Stimulated activated CD4-positive, alpha-beta T cell treated with anti-CD3 and anti-CD28 coated beads, Interleukin-2, amount 100 ng/mL, for 4 hours (primary cell): Measurements from ENCODE around the gene NMUR2.

Source experiments
- DNase-seq: peaks from one replicate; pipeline ENCODE4 v3.0.0-alpha.2; 2020; ENCODE audit warnings: low read depth

The NMUR2 gene

GRCh38 chr5:152369298-152369697 is 35.8 kb downstream of the NMUR2 start:
- no peak for DNase-seq

DNA sequence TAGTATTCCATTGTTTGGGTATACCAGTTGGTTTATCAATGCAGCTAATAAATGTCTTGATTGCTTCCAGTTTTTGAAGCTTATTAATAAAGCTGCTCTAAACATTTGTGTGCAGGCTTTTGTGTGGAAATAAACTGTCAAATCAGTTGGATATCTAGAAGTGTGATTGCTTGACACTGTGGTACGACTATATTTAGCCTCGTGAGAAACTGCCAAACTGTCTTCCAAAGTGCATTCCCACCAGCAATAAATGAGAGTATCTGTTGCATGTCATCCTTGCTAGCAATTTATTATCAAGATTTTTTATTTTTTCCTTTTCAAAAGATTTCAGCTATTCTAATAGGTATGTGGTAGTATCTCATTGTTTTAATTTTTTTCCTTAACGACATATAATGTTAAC is 37.5 kb downstream of the NMUR2 start:
- DNase-seq: no peak

DNA sequence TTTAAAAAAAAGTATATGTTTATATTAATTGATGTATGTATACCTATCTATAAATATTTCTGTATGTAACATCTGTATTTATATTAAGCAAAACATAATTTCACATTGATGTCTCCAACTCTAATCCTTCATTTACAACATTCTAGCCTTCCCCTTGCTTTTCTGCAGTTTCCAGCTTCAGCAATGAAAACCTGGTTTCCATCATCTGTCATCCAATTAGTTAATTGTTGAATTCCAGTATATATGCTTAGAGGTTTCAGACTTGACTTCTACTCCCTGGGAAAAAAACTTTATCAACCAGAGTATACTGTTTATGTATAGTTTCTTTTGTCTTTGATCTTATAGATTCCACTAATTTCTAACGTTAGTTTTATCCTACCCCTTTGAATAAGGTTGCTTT is 38.4 kb downstream of the NMUR2 start:
- DNase-seq: no peak

DNA sequence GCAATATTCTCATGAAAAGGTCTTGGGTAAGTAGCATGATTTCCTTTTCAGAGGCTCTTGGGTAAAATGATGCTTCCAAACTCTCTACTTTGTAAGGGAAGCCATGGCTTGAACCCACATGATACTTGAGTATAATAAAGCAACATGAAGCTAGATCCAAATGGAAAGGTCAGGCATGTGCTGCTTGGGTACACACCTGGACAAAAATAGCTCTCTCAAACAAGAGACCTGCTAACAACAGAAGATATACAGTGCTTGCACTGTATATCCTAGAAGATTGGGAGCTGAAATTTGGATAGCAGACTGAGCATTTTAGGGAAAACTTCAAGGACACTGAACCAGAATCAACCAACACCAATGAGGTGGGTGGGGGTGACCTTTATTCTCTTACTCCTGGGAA is 40.2 kb downstream of the NMUR2 start:
- no peak for DNase-seq

- DNase-seq: no peak
These were observed 40.9 kb downstream of the NMUR2 start for GRCh38 chr5:152364172-152364571.

DNA sequence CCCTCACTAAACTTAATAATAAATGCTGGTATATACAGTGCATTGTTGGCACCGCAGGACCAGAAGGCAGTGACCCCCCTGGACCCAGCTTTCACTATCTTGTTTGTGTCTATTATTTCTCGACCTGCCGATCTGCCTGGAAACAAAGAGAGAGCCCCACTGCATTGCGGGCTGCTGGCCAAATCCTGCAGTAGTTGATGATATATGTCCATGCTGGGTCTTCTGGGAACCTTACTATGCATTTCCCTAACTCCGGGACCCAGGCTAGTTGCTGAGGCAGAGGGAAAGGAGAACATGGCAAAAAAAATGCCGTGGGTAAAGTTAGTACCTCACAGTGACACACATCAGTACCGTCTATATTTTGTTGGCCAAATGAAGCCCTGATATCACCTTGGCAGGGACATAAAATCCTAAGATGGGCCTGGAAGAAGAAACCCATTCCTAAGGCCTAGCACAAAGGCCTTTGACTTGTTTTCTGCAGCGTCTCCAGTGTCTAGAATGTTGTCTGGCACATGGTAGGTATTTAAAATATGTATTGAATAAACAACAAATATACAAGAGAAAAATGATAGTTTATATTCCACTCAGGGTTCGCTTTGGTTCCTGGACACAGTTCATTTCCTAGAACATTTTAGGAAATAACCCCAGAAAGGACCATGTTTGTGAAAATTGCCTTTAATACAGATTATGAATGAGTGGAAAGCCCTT is 46.1 kb downstream of the NMUR2 start:
- no peak for DNase-seq

GRCh38 chr5:152356506-152356905 is 48.6 kb downstream of the NMUR2 start:
- no peak for DNase-seq

GRCh38 chr5:152355061-152355460 is 50.0 kb downstream of the NMUR2 start:
- DNase-seq: no peak

DNA sequence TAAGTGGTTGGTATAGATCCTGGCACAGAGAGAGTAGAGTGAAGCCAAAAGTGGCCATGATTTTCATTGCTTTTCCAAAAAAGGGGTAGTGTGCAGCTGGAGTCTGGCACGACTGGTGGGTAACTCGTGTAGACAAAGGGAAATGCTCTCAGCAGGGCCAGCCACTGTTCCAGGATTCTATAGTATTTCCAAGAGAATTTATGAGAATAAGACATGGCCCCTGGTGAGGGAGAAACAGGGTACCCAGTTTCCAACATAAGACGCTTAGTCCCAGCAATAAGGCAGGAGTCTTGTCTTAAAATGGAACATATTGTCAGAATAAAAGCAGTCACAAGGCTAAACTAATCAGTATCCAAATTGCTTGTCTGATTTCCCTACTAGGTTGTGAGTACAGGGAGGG is 52.1 kb downstream of the NMUR2 start:
- no peak for DNase-seq

DNA sequence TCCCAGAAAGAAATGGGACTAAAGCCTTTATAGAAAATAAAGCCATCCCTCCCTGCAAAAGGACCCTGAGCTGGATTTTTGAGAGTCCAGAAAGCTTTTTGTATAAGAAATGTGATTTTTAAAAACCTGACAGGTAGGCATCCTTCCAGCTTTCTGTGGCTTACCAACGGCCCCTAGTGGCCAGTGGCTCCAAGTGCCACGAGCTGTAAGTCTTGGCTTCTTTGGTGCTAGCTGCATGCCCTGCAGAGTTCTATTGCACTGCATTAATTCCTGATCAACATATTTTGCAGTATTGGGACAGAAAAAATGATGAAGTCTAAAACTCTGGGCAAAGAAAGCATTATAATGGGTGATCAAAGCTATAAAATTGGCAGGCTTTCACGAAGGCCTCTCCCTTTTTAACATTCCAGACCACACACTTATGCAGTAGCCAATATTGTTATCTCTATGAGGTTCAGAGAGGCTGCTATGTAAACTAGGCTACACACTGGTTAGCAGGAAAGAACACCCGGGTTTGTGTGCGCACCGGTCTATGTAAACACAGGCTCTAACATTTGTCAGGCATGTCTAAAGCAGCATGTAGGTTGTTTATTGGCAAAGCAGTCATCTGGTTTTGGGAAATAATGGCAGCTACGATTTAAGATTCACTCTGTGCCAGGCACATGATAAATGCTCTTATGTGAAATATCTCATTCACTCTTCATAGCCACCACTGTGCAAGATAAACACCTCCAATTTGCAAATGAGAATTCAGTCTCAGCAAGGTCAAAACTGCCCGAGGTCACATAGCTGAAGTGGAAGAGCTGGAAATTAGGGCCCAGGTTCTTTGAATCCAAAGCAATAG is 55.2 kb downstream of the NMUR2 start:
- no peak for DNase-seq
